HL-60/S4 (cell line): ENCODE measurements around the gene RAB3A.
"Not testable (repeated sequence)": the region's sequence is repeated elsewhere in the genome, so short reads cannot be mapped to it uniquely, and the experiment has no call there.

Source experiments
- in situ Hi-C: fragments of 300-500 bp; cut with MboI; formaldehyde crosslinking; loops from 2 replicates; pipeline ENCODE4 v1.14.3; 2022; ENCODE audit warnings: low sequenced_read_pairs

RAB3A gene

GRCh38 chr19:18173054-18173571 lies 30.7 kb downstream of the RAB3A start:
- in situ Hi-C loops: no loop called here

GRCh38 chr19:18172331-18173053 lies 31.4 kb downstream of the RAB3A start:
- in situ Hi-C loops: no loop called here

- in situ Hi-C loops: no loop called here
Observed at GRCh38 chr19:18171605-18172327, 32.1 kb downstream of the RAB3A start.

GRCh38 chr19:18170714-18171255 lies 33.1 kb downstream of the RAB3A start:
- in situ Hi-C loops: no loop called here

GRCh38 chr19:18168673-18169381 lies 35.0 kb downstream of the RAB3A start:
- in situ Hi-C loops: loop anchor here (5.0 kb wide), 1 partner anchor 57 kb away; no protein-coding TSS in a partner anchor

GRCh38 chr19:18167975-18168645 lies 35.7 kb downstream of the RAB3A start:
- in situ Hi-C loops: loop anchor here (5.0 kb wide), 1 partner anchor 56 kb away; no protein-coding TSS in a partner anchor

- in situ Hi-C loops: loop anchor here (5.0 kb wide), 1 partner anchor 55 kb away; no protein-coding TSS in a partner anchor
Observed at GRCh38 chr19:18167011-18167410, 36.8 kb downstream of the RAB3A start.

- in situ Hi-C loops: loop anchor here (5.0 kb wide), 1 partner anchor 54 kb away; no protein-coding TSS in a partner anchor
Observed at GRCh38 chr19:18165794-18166544, 37.9 kb downstream of the RAB3A start.

GRCh38 chr19:18164072-18164471 lies 39.8 kb downstream of the RAB3A start:
- in situ Hi-C loops: no loop called here

- in situ Hi-C loops: no loop called here
Observed at GRCh38 chr19:18161636-18162002, 42.2 kb downstream of the RAB3A start.

GRCh38 chr19:18160971-18161635 lies 42.7 kb downstream of the RAB3A start:
- in situ Hi-C loops: no loop called here

- in situ Hi-C loops: no loop called here
Observed at GRCh38 chr19:18160493-18160970, 43.3 kb downstream of the RAB3A start.

GRCh38 chr19:18159810-18160209 lies 44.0 kb downstream of the RAB3A start:
- in situ Hi-C loops: no loop called here

GRCh38 chr19:18159059-18159616 lies 44.7 kb downstream of the RAB3A start:
- in situ Hi-C loops: not testable (repeated sequence)

- in situ Hi-C loops: no loop called here
Observed at GRCh38 chr19:18158467-18158866, 45.4 kb downstream of the RAB3A start.

GRCh38 chr19:18157465-18158063 lies 46.3 kb downstream of the RAB3A start:
- in situ Hi-C loops: no loop called here

GRCh38 chr19:18156841-18157464 lies 46.9 kb downstream of the RAB3A start:
- in situ Hi-C loops: no loop called here

- in situ Hi-C loops: no loop called here
Observed at GRCh38 chr19:18156268-18156667, 47.6 kb downstream of the RAB3A start.
